Measurements from ENCODE around the gene MRPS34.

- TF ChIP-seq CTCF (IDR thresholded peaks at IDR 0.05) (no peak), POLR2A (IDR thresholded peaks at IDR 0.05) (no peak)
These were observed 6.3 kb upstream of the MRPS34 start for GRCh38 chr16:1779234-1779701.
